WTC11 (cell line): ENCODE data around the gene DGKA. TPM values are rescaled to one million over a fixed set of nuclear protein-coding genes. Genes with fewer than 3 reads are reported as not detected.

Experiments
- ATAC-seq: fragments of 200-7000 bp; cut with Tn5 transposase; 2 replicates; pipeline ENCODE4 v1.10.0; 2021; ENCODE audit warnings: mild to moderate bottlenecking, moderate library complexity
- CTCF ChIA-PET: fragments of 300-600 bp; sonication (Branson Sonifier 250); formaldehyde crosslinking; loops from one replicate; lab custom pipeline; 2021; ENCODE audit warnings: antibody characterized with exemption; lab: Charles Lee
- POLR2A ChIA-PET: fragments of 350-600 bp; sonication (Branson Sonifier 250); formaldehyde crosslinking; loops from one replicate; lab custom pipeline; 2021; ENCODE audit warnings: antibody characterized with exemption; lab: Charles Lee
- DNase-seq: peaks from one replicate; pipeline ENCODE4 v3.0.0; 2021; ENCODE audit warnings: low spot score
- H3K27ac Mint-ChIP-seq: 2 replicates; pipeline ENCODE4 v1.8.0; 2021; ENCODE audit warnings: mixed read lengths
- H3K27me3 Mint-ChIP-seq: 2 replicates; pipeline ENCODE4 v1.8.0; 2021; ENCODE audit warnings: low read depth, mild to moderate bottlenecking, moderate library complexity, mixed read lengths
- H3K36me3 Mint-ChIP-seq: 2 replicates; pipeline ENCODE4 v1.8.0; 2021; ENCODE audit warnings: mixed read lengths
- H3K4me1 Mint-ChIP-seq: 2 replicates; pipeline ENCODE4 v1.8.0; 2022; ENCODE audit warnings: mixed read lengths
- H3K4me3 Mint-ChIP-seq: 2 replicates; pipeline ENCODE4 v1.8.0; 2021; ENCODE audit warnings: mild to moderate bottlenecking, moderate library complexity, mixed read lengths
- H3K9me3 Mint-ChIP-seq: 2 replicates; pipeline ENCODE4 v1.8.0; 2021; ENCODE audit warnings: mixed read lengths
- ELF4 ChIP-seq: sonication (generic); formaldehyde crosslinking; IDR thresholded peaks from 2 replicates; pipeline ENCODE4 v1.8.1; 2022; ENCODE audit warnings: low read depth, mild to moderate bottlenecking, moderate library complexity, missing genetic modification reagents
- ETV6 ChIP-seq: sonication (generic); formaldehyde crosslinking; IDR thresholded peaks from 2 replicates; pipeline ENCODE4 v1.8.1; 2022; ENCODE audit warnings: mild to moderate bottlenecking, missing genetic modification reagents
- FOXJ3 ChIP-seq: sonication (generic); formaldehyde crosslinking; IDR thresholded peaks from 2 replicates; pipeline ENCODE4 v1.9.0; 2021; ENCODE audit warnings: missing genetic modification reagents, mild to moderate bottlenecking, borderline replicate concordance
- FOXK1 ChIP-seq: sonication (generic); formaldehyde crosslinking; IDR thresholded peaks from 2 replicates; pipeline ENCODE4 v1.8.0; 2022; ENCODE audit warnings: mild to moderate bottlenecking, moderate library complexity, missing genetic modification reagents
- GABPB1 ChIP-seq: sonication (generic); formaldehyde crosslinking; IDR thresholded peaks from 2 replicates; pipeline ENCODE4 v1.8.1; 2023; ENCODE audit warnings: mild to moderate bottlenecking, missing genetic modification reagents
- GTF2I ChIP-seq: fragments of 250-450 bp; sonication (Bioruptor Pico); conservative IDR thresholded peaks from 2 replicates; pipeline ENCODE4 v1.4.0; 2021; ENCODE audit warnings: mild to moderate bottlenecking
- HMGA2 ChIP-seq: fragments of 250-450 bp; sonication (Bioruptor Pico); IDR thresholded peaks from 2 replicates; pipeline ENCODE4 v1.4.0; 2021; ENCODE audit warnings: mild to moderate bottlenecking, moderate library complexity
- NFYB ChIP-seq: sonication (generic); formaldehyde crosslinking; conservative IDR thresholded peaks from 2 replicates; pipeline ENCODE4 v1.8.0; 2022; ENCODE audit warnings: low read depth, missing genetic modification reagents
- OVOL2 ChIP-seq: fragments of 250-450 bp; sonication (Bioruptor Pico); IDR thresholded peaks from 2 replicates; pipeline ENCODE4 v1.9.0; 2021; ENCODE audit warnings: mild to moderate bottlenecking, borderline replicate concordance
- TEAD4 ChIP-seq: sonication (generic); formaldehyde crosslinking; IDR thresholded peaks from 2 replicates; pipeline ENCODE4 v1.8.0; 2022; ENCODE audit warnings: mild to moderate bottlenecking, missing genetic modification reagents
- ZNF232 ChIP-seq: sonication (generic); formaldehyde crosslinking; IDR thresholded peaks from 2 replicates; pipeline ENCODE4 v1.8.0; 2022; ENCODE audit warnings: mild to moderate bottlenecking, missing genetic modification reagents
- ZNF396 ChIP-seq: fragments of 250-450 bp; sonication (Bioruptor Pico); IDR thresholded peaks from 2 replicates; pipeline ENCODE4 v1.8.0; 2021; ENCODE audit warnings: mild to moderate bottlenecking, moderate library complexity, borderline replicate concordance
- ZNF416 ChIP-seq: fragments of 250-450 bp; sonication (Bioruptor Pico); IDR thresholded peaks from 2 replicates; pipeline ENCODE4 v1.9.0; 2021; ENCODE audit warnings: mild to moderate bottlenecking, inconsistent platforms
- total RNA-seq: library from RNA; stranded (reverse); gene quantifications from 3 replicates; pipeline ENCODE4 v1.2.3, GENCODE V29; 2021
- TF ChIP-seq, protein P1 (sequence below): sonication (generic); formaldehyde crosslinking; IDR thresholded peaks from 2 replicates; pipeline ENCODE4 v1.8.1; 2022; ENCODE audit warnings: low read depth, missing genetic modification reagents, borderline replicate concordance
- TF ChIP-seq, protein P2 (sequence below): fragments of 250-450 bp; sonication (Bioruptor Pico); conservative IDR thresholded peaks from 2 replicates; pipeline ENCODE4 v1.9.0; 2021; ENCODE audit warnings: mild to moderate bottlenecking
- TF ChIP-seq, protein P3 (sequence below): fragments of 250-450 bp; sonication (Bioruptor Pico); IDR thresholded peaks from 2 replicates; pipeline ENCODE4 v1.9.0; 2021; ENCODE audit warnings: mild to moderate bottlenecking
- TF ChIP-seq, protein P4 (sequence below): sonication (generic); formaldehyde crosslinking; IDR thresholded peaks from 2 replicates; pipeline ENCODE4 v1.8.0; 2022; ENCODE audit warnings: mild to moderate bottlenecking, missing genetic modification reagents
- TF ChIP-seq, protein P5 (sequence below): sonication (generic); formaldehyde crosslinking; conservative IDR thresholded peaks from 2 replicates; pipeline ENCODE4 v1.8.1; 2023; ENCODE audit warnings: mild to moderate bottlenecking, low read depth, missing genetic modification reagents, moderate library complexity
- TF ChIP-seq, protein P6 (sequence below): sonication (generic); formaldehyde crosslinking; IDR thresholded peaks from 2 replicates; pipeline ENCODE4 v1.8.1; 2023; ENCODE audit warnings: mild to moderate bottlenecking, missing genetic modification reagents
- TF ChIP-seq, protein P7 (sequence below): sonication (generic); formaldehyde crosslinking; conservative IDR thresholded peaks from 2 replicates; pipeline ENCODE4 v1.8.1; 2022; ENCODE audit warnings: mild to moderate bottlenecking, missing genetic modification reagents

DGKA gene
- total RNA-seq, 1 experiment from 2014 or later, result 25.5 TPM

DNA sequence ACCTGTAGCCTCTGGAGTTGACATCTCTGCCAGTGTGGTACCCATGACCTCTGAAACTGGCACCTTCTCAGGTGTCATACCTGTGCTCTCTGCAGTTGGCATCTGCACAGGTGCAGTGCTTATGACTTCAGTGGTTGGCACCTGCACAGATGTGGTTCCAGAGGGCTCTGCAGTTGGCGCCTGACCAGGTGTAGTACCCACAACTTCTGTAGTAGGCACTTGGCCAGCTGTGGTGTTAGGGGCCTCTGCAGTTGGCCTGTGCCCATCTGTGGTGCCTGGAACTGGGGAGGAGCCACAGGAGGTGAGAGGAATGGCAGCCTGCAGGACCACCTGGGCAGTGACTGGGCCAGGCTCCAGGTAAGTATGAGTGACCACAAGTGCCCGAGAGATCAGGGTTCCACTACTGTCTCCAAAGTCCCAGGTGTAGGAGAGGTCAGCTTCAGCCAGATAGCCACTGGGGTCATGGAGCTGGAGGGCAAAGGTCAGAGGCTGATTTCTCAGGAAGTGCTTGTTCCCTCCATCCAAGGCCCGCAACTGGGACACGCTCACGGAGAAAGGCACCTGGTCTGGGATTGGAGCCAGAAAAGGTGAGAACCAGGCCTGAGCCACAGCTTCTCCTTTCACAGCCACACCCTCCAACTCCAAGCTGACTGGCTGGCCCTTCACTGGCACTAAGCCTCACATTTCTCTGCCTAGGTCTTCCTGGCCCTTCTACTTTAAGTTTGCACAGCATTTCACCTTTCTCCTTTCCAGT is 26.3 kb downstream of the DGKA start:
- no peak for TF ChIP-seq FOXJ3 (CRISPR knock-in tag)
- no peak for TF ChIP-seq OVOL2 (CRISPR knock-in tag)
- TF ChIP-seq GTF2I (CRISPR knock-in tag), result no peak
- TF ChIP-seq, protein P1, sequence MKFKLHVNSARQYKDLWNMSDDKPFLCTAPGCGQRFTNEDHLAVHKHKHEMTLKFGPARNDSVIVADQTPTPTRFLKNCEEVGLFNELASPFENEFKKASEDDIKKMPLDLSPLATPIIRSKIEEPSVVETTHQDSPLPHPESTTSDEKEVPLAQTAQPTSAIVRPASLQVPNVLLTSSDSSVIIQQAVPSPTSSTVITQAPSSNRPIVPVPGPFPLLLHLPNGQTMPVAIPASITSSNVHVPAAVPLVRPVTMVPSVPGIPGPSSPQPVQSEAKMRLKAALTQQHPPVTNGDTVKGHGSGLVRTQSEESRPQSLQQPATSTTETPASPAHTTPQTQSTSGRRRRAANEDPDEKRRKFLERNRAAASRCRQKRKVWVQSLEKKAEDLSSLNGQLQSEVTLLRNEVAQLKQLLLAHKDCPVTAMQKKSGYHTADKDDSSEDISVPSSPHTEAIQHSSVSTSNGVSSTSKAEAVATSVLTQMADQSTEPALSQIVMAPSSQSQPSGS (CRISPR knock-in tag), result no peak
- TF ChIP-seq NFYB (CRISPR knock-in tag), result no peak
- no peak for TF ChIP-seq ELF4 (CRISPR knock-in tag)
- H3K27me3 Mint-ChIP-seq, result no peaks in the 10 kb centered on the region
- POLR2A ChIA-PET, result interaction anchor here (0.7 kb wide), 1 partner anchor 11 kb away, joined by 3 read pairs; no protein-coding TSS in a partner anchor

DNA sequence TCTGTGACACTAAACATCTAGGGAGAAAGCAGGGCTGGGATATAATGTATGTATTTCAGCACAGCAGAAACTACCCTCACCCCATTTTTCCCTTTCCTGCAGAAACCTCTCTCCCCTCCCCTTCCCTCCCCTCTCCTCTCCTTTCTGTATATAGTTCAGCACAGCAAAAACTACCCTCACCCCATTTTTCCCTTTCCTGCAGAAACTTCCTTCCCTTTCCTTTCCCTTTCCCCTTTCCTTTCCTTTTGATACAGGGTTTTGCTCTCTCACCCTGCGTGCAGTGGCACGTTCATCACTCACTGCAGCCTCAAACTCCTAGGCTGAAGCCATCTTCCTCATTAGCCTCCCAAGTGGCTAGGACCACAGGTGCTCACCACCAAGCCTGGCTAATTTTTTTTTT is 32.8 kb downstream of the DGKA start:
- Mint-ChIP-seq H3K4me3 (no peak overlapping the region), H3K27me3 (no peaks in the 10 kb centered on the region)
- POLR2A ChIA-PET, result no interaction called here
- TF ChIP-seq NFYB (CRISPR knock-in tag) (no peak), GABPB1 (no peak), ZNF396 (no peak), ETV6 (no peak), TEAD4 (no peak), ZNF232 (CRISPR knock-in tag) (no peak), FOXK1 (CRISPR knock-in tag) (no peak), HMGA2 (CRISPR knock-in tag) (no peak), ZNF416 (CRISPR knock-in tag) (no peak)
- TF ChIP-seq, protein P2, sequence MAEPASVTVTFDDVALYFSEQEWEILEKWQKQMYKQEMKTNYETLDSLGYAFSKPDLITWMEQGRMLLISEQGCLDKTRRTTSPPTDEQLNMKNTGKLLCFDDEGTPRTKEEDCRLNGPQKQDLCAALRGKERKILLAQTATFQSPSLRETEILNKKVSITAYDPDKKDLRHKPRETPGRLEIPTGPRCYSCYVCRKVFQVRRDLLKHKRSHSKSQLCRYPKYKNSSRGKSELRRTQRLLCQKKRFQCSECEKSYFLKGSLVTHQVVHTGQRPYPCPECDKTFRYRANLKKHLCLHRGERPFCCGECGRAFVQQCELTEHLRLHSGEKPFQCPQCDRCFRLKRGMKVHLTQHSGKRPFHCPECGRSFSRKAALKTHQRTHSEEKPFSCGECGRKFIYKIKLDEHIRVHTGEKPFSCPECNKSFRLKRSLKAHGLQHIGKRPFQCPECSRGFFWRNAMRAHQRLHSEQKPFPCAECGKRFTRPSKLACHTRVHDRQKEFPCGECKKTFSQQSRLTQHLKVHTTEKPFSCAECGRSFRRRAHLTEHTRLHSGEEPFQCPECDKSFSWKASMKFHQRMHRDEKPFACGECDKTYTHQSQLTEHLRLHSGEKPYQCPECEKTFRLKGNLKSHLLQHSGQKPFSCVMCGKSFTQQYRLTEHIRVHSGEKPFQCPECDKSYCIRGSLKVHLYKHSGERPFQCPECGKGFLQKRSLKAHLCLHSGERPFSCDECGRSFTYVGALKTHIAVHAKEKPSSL (CRISPR knock-in tag), result no peak
- TF ChIP-seq, protein P3, sequence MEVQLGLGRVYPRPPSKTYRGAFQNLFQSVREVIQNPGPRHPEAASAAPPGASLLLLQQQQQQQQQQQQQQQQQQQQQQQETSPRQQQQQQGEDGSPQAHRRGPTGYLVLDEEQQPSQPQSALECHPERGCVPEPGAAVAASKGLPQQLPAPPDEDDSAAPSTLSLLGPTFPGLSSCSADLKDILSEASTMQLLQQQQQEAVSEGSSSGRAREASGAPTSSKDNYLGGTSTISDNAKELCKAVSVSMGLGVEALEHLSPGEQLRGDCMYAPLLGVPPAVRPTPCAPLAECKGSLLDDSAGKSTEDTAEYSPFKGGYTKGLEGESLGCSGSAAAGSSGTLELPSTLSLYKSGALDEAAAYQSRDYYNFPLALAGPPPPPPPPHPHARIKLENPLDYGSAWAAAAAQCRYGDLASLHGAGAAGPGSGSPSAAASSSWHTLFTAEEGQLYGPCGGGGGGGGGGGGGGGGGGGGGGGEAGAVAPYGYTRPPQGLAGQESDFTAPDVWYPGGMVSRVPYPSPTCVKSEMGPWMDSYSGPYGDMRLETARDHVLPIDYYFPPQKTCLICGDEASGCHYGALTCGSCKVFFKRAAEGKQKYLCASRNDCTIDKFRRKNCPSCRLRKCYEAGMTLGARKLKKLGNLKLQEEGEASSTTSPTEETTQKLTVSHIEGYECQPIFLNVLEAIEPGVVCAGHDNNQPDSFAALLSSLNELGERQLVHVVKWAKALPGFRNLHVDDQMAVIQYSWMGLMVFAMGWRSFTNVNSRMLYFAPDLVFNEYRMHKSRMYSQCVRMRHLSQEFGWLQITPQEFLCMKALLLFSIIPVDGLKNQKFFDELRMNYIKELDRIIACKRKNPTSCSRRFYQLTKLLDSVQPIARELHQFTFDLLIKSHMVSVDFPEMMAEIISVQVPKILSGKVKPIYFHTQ (CRISPR knock-in tag), result no peak
- TF ChIP-seq, protein P4, sequence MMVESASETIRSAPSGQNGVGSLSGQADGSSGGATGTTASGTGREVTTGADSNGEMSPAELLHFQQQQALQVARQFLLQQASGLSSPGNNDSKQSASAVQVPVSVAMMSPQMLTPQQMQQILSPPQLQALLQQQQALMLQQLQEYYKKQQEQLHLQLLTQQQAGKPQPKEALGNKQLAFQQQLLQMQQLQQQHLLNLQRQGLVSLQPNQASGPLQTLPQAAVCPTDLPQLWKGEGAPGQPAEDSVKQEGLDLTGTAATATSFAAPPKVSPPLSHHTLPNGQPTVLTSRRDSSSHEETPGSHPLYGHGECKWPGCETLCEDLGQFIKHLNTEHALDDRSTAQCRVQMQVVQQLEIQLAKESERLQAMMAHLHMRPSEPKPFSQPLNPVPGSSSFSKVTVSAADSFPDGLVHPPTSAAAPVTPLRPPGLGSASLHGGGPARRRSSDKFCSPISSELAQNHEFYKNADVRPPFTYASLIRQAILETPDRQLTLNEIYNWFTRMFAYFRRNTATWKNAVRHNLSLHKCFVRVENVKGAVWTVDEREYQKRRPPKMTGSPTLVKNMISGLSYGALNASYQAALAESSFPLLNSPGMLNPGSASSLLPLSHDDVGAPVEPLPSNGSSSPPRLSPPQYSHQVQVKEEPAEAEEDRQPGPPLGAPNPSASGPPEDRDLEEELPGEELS, result no peak
- TF ChIP-seq, protein P5, sequence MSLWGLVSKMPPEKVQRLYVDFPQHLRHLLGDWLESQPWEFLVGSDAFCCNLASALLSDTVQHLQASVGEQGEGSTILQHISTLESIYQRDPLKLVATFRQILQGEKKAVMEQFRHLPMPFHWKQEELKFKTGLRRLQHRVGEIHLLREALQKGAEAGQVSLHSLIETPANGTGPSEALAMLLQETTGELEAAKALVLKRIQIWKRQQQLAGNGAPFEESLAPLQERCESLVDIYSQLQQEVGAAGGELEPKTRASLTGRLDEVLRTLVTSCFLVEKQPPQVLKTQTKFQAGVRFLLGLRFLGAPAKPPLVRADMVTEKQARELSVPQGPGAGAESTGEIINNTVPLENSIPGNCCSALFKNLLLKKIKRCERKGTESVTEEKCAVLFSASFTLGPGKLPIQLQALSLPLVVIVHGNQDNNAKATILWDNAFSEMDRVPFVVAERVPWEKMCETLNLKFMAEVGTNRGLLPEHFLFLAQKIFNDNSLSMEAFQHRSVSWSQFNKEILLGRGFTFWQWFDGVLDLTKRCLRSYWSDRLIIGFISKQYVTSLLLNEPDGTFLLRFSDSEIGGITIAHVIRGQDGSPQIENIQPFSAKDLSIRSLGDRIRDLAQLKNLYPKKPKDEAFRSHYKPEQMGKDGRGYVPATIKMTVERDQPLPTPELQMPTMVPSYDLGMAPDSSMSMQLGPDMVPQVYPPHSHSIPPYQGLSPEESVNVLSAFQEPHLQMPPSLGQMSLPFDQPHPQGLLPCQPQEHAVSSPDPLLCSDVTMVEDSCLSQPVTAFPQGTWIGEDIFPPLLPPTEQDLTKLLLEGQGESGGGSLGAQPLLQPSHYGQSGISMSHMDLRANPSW (CRISPR knock-in tag), result no peak
- TF ChIP-seq, protein P6, sequence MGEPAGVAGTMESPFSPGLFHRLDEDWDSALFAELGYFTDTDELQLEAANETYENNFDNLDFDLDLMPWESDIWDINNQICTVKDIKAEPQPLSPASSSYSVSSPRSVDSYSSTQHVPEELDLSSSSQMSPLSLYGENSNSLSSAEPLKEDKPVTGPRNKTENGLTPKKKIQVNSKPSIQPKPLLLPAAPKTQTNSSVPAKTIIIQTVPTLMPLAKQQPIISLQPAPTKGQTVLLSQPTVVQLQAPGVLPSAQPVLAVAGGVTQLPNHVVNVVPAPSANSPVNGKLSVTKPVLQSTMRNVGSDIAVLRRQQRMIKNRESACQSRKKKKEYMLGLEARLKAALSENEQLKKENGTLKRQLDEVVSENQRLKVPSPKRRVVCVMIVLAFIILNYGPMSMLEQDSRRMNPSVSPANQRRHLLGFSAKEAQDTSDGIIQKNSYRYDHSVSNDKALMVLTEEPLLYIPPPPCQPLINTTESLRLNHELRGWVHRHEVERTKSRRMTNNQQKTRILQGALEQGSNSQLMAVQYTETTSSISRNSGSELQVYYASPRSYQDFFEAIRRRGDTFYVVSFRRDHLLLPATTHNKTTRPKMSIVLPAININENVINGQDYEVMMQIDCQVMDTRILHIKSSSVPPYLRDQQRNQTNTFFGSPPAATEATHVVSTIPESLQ (CRISPR knock-in tag), result no peak
- TF ChIP-seq, protein P7, sequence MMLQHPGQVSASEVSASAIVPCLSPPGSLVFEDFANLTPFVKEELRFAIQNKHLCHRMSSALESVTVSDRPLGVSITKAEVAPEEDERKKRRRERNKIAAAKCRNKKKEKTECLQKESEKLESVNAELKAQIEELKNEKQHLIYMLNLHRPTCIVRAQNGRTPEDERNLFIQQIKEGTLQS (CRISPR knock-in tag), result no peak

More for the DNA sequence above, 26.3 kb downstream of the DGKA start:
- DNase-seq (no peak), ATAC-seq (no peak)
- Mint-ChIP-seq H3K4me1 (no peaks in the 10 kb centered on the region), H3K4me3 (no peak overlapping the region), H3K36me3 (peaks cover 18% of the 10 kb centered on the region), H3K9me3 (no peaks in the 10 kb centered on the region), H3K27ac (no peak overlapping the region)
- CTCF ChIA-PET, result interaction anchor here (0.6 kb wide), 1 partner anchor 140 kb away, joined by 3 read pairs; the partner anchor contains the start of genes ORMDL2 and SARNP

More for the DNA sequence above, 32.8 kb downstream of the DGKA start:
- CTCF ChIA-PET, result no interaction called here
- Mint-ChIP-seq H3K9me3 (no peaks in the 10 kb centered on the region), H3K27ac (no peak overlapping the region), H3K4me1 (peaks cover 26% of the 10 kb centered on the region), H3K36me3 (no peaks in the 10 kb centered on the region; the same call in 1 of the 2 replicates)
- no peak for DNase-seq
- ATAC-seq, result no peak
